C4-2B (cell line): ENCODE data around the gene RAB24.
"Not testable (repeated sequence)": the region's sequence is repeated elsewhere in the genome, so short reads cannot be mapped to it uniquely, and the experiment has no call there.

Source experiments
- H3K27ac ChIP-seq: fragments of 450-650 bp; 2 replicates; pipeline ENCODE4 v1.5.1; 2017
- CTCF ChIP-seq: fragments of 450-650 bp; conservative IDR thresholded peaks from 2 replicates; pipeline ENCODE4 v1.5.1; 2017; ENCODE audit warnings: mild to moderate bottlenecking
- ZFX ChIP-seq: fragments of 450-650 bp; IDR thresholded peaks from 2 replicates; pipeline ENCODE4 v1.6.1; 2017

Gene RAB24

GRCh38 chr5:177270653-177271052 is 32.9 kb downstream of the RAB24 start:
- TF ChIP-seq CTCF: no peak
- no peak for TF ChIP-seq ZFX

GRCh38 chr5:177269976-177270375 is 33.5 kb downstream of the RAB24 start:
- no peak overlapping the region for H3K27ac ChIP-seq
- TF ChIP-seq CTCF (no peak), ZFX (no peak)

More at GRCh38 chr5:177270653-177271052, 32.9 kb downstream of the RAB24 start:
- no peak overlapping the region for H3K27ac ChIP-seq

- TF ChIP-seq CTCF (no peak), ZFX (no peak)
- H3K27ac ChIP-seq: no peak overlapping the region
These were observed 34.2 kb downstream of the RAB24 start for GRCh38 chr5:177269232-177269895.

GRCh38 chr5:177265395-177265794 is 38.1 kb downstream of the RAB24 start:
- TF ChIP-seq ZFX: no peak
- no peak for TF ChIP-seq CTCF
- no peak overlapping the region for H3K27ac ChIP-seq

GRCh38 chr5:177264178-177264577 is 39.3 kb downstream of the RAB24 start:
- TF ChIP-seq ZFX (no peak), CTCF (no peak)

GRCh38 chr5:177261510-177261909 is 42.0 kb downstream of the RAB24 start:
- H3K27ac ChIP-seq: no peak overlapping the region
- TF ChIP-seq CTCF (no peak), ZFX (no peak)

More at GRCh38 chr5:177264178-177264577, 39.3 kb downstream of the RAB24 start:
- no peak overlapping the region for H3K27ac ChIP-seq

- H3K27ac ChIP-seq: no peak overlapping the region
- TF ChIP-seq CTCF (no peak), ZFX (no peak)
These were observed 42.6 kb downstream of the RAB24 start for GRCh38 chr5:177260961-177261360.

- H3K27ac ChIP-seq: not testable (repeated sequence)
These were observed 44.8 kb downstream of the RAB24 start for GRCh38 chr5:177258711-177259110.
